NCI-H2227 (cell line): ENCODE results near the gene JADE3.

Experiments
- DNase-seq: peaks from one replicate; lab custom pipeline; 2025; ENCODE audit not compliant: unreplicated experiment; lab: John Stamatoyannopoulos, UW

JADE3 gene

DNA sequence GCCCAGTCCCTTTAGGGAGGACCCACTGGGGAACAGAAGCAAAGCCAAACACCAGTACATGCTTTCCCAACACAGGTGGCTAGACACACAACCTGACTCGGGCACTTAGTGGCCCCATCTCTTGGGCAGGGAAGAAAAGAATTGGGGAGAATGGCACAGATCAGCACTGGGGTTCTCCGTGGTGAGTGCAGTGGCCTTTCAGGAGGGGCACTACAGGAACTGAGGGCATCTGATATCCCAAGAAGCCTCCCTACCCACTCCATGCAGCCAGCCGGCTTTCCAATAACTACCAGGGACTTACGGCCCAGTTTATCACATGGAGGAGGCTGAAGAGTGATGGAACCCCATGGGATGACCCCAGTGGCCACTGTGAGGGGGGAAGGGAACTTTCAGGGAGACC lies 189.0 kb downstream of the JADE3 start:
- no peak for DNase-seq
